ENCODE measurements around the gene GRIK4.
"Not testable (repeated sequence)": the region's sequence is repeated elsewhere in the genome, so short reads cannot be mapped to it uniquely, and the experiment has no call there.

Gene GRIK4

DNA sequence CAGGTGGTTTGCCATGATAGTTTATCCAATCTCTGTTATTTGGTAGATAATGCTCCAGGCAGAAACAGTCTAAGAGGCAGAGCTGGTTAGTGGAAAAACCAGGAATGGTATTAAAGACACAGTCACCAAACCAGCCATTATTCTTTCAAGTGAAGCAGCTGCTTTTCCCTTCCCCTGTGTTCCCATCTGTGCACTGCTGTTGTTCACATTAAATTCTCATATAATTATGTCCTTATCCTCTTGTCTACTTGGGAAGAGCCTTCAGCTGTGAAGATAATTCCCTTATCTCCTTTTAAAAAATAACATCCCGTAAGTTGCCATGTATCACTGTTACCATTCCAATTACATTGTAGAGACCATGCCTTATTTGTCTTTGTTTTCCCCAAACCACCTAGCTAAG lies 507.2 kb downstream of the GRIK4 start:
- DNase-seq (ENCODE audit: low read depth) = no peak
- H3K4me3 ChIP-seq (ENCODE audit: low read length) = no peak overlapping the region
- TF ChIP-seq, protein P1, sequence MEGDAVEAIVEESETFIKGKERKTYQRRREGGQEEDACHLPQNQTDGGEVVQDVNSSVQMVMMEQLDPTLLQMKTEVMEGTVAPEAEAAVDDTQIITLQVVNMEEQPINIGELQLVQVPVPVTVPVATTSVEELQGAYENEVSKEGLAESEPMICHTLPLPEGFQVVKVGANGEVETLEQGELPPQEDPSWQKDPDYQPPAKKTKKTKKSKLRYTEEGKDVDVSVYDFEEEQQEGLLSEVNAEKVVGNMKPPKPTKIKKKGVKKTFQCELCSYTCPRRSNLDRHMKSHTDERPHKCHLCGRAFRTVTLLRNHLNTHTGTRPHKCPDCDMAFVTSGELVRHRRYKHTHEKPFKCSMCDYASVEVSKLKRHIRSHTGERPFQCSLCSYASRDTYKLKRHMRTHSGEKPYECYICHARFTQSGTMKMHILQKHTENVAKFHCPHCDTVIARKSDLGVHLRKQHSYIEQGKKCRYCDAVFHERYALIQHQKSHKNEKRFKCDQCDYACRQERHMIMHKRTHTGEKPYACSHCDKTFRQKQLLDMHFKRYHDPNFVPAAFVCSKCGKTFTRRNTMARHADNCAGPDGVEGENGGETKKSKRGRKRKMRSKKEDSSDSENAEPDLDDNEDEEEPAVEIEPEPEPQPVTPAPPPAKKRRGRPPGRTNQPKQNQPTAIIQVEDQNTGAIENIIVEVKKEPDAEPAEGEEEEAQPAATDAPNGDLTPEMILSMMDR (IDR thresholded peaks at IDR 0.05; ENCODE audit: insufficient read depth, low read depth, low read length, missing control alignments) = no peak

DNA sequence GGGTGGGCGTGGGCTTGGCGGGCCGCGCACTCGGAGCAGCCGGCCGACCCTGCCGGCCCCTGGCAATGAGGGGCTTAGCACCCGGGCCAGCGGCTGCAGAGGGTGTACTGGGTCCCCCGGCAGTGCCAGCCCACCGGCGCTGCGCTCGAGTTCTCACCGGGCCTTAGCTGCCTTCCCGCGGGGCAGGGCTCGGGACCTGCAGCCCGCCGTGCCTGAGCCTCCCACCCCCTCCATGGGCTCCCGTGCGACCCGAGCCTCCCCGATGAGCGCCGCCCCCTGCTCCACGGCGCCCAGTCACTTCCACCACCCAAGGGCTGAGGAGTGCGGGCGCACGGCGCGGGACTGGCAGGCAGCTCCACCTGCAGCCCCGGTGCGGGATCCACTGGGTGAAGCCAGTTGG lies 510.2 kb downstream of the GRIK4 start:
- not testable (repeated sequence) for H3K4me3 ChIP-seq (ENCODE audit: low read length); DNase-seq (ENCODE audit: low read depth)

DNA sequence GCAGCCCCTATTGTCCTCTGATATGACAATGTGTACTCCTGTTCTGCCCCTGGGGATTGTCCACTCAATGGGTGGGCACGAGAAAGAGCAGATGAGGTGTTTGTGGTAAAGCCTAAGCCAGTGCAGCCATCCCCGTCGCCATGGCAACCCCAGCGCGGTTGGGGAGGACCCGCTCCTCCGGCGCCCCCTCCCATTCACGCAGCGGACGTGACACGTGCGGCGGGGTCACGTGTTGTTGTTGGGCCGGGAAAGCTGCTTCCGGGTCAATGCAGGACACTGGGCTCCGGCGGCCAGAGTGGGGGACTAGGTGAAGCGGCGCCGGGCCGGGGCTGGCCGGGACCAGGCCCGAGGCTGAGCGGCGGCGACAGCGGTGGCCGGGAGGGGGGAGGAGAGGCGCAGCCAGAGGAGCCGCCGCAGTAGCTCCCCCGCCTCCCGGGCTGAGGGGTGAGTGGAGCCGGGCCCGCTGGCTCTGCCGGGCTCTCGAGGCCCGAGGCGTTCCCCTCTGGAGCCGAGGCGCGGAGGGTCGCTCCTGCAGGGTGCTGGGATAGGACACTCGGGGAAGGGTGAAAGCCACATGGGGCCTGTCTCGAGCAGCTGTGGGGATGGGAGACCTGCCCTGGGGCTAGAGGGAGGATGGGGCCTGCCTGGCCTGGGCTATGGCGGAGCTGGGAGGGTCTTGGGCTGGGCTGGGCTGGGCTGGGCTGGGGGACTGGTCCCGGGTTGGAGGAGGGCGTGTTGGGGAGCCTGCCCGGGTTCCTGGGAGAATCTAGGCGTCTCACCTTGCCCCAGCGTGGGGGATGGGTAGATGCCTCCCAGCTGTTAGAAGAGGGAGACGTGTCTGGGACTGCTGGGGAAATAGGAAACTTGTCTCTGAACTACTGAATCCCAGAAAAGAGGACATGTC lies 512.6 kb downstream of the GRIK4 start, which contains the start of gene TBCEL:
TSS of gene TBCEL (plus strand) at position 255 of the 904 bp plus-strand sequence. CDS start 21,589 bp downstream, outside the sequence.
- DNase-seq (ENCODE audit: low read depth) = peak; percentile 50
- H3K4me3 ChIP-seq (ENCODE audit: low read length) = peak within 1 kb of the TSS; percentile 73

DNA sequence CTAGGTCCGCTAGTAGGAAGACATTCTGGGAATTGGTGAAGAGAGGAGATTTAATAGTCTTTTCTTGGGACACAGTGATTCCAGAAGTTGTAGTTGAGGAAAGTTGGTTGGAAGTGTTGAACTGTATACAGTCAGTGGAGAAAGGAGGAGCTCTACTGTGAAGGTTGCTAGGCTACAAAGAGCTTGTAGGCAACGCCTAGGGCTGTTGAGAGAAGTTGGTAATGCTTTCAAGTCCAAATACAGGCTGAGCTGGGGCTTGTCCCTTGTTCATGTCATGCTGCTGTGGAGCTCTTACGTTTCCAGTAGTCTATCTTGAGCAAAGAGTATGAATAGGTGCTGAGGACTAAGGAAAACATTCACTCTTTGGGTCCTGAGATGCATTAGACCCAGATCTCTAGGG lies 513.4 kb downstream of the GRIK4 start:
- TF ChIP-seq, protein P1 (IDR thresholded peaks at IDR 0.05; ENCODE audit: insufficient read depth, low read depth, low read length, missing control alignments) = no peak
- peak overlapping the region; percentile 73 for H3K4me3 ChIP-seq (ENCODE audit: low read length)
- peak; percentile 67 for DNase-seq (ENCODE audit: low read depth)

More for the DNA sequence above, 512.6 kb downstream of the GRIK4 start, which contains the start of gene TBCEL:
- TF ChIP-seq, protein P1 (IDR thresholded peaks at IDR 0.05; ENCODE audit: insufficient read depth, low read depth, low read length, missing control alignments) = no peak

DNA sequence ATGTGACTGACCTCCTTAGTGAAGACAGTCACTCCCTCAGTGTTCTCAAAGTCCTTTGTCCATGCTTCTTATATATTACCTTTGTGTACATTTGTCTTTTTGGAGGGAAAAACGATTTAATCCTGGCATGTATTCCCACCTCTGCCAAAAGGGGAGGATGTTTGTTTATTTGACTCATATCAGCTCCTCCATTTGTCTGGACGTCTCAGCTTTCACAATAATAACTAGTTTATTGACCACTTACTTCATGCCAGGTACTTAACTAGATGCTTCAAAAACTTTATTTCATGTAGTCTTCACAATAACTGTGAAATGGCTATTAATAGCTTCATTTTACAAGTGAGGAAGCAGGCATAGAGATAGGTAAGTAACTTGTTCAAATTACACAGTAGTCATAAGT lies 517.6 kb downstream of the GRIK4 start:
- no peak for DNase-seq (ENCODE audit: low read depth)

DNA sequence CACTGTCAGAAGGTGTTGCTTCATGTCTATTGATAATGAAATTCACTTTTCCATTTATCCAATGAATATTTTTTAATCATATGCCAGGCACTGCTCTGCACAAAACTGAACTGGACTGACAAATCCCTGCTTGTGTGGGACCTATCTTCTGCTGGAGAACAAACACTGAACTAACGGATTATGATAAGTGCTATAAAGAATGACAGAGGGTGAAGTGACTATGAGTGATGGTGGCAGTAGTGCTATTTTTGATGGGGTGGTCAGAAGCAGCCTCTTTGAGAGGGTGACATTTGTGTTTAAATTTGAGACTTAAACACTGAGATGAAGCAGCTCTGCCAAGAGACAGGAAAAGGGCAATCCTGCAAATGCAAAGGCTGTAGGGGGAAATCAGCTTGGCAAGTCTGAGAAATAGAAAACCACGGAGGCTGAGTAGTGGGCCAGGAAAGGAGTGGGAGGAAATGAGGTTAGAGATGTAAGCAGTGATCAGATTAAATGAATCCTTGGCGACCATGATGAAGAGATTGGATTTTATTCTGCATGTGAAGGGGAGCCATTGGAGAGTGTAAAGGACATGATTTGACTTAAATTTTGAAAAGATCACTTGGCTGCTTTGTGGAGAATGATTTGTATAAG lies 518.4 kb downstream of the GRIK4 start:
- TF ChIP-seq, protein P1 (IDR thresholded peaks at IDR 0.05; ENCODE audit: insufficient read depth, low read depth, low read length, missing control alignments) = no peak
- no peak for DNase-seq (ENCODE audit: low read depth)
- no peak overlapping the region for H3K4me3 ChIP-seq (ENCODE audit: low read length)

More for the DNA sequence above, 517.6 kb downstream of the GRIK4 start:
- H3K4me3 ChIP-seq (ENCODE audit: low read length) = no peak overlapping the region
- TF ChIP-seq, protein P1 (IDR thresholded peaks at IDR 0.05; ENCODE audit: insufficient read depth, low read depth, low read length, missing control alignments) = no peak

DNA sequence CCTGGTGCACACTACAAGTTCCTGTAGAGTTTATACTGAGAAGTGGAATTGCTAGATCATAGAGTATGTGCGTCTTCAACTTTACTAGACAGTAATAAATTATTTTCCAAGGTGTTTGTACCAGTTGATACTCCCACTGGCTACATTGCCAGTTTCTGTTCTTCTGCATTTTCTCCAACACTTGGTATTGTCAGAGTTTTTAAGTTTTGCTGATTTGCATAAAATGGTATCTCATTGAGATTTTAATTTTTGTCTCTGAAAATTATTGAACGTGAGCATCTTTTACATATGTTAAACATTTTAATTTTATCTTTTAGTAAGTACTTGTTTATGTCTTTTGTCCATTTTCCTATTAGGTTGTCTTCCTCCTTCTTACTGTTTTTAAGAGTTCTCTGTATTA lies 519.6 kb downstream of the GRIK4 start:
- TF ChIP-seq, protein P1 (IDR thresholded peaks at IDR 0.05; ENCODE audit: insufficient read depth, low read depth, low read length, missing control alignments) = no peak

DNA sequence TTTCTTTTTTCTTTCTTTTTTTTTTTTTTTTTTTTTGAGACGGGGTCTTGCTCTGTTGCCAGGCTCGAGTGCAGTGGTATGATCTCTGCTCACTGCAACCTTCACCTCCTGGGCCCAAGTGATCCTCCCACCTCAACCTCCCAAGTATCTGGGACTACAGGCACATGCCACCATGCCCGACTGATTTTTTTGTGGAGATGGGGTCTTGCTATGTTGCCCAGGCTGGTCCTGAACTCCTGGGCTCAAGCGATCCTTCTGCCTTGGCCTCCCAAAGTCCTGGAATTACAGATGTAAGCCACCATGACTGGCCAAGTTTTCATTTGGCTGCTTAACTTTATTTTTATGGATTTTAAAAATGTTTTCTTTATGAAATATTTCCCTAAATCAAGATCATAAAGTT lies 520.1 kb downstream of the GRIK4 start:
- not testable (repeated sequence) for DNase-seq (ENCODE audit: low read depth); H3K4me3 ChIP-seq (ENCODE audit: low read length)

More for the DNA sequence above, 519.6 kb downstream of the GRIK4 start:
- H3K4me3 ChIP-seq (ENCODE audit: low read length) = no peak overlapping the region
- no peak for DNase-seq (ENCODE audit: low read depth)
